HepG2 (cell line): ENCODE data around the gene TM9SF3. TPM values are rescaled to one million over a fixed set of nuclear protein-coding genes. Genes with fewer than 3 reads are reported as not detected.

Source experiments
- ZHX1 ChIP-seq: sonication (generic); formaldehyde crosslinking; IDR thresholded peaks from 2 replicates; pipeline ENCODE4 v1.8.1; 2022; ENCODE audit warnings: low read depth, mild to moderate bottlenecking, missing genetic modification reagents
- polyA plus RNA-seq, 8 experiments: library from polyadenylated mRNA; depleted of rRNA in 3 of 8; stranded (reverse) in 7 of 8; unstranded in 1 of 8; fragments of >200 nt; fragmentation: Illumina TruSeq in 4 of 8; extraction: Trizol in 4 of 8; gene quantifications; 2 replicates each; pipeline versions ENCODE4 v1.2.1 to v1.2.3, GENCODE V29; 2011 to 2016; ENCODE audit warnings: low read depth in 4 of 8, missing spikeins in 1 of 8, mixed read lengths in 1 of 8; ENCODE audit not compliant: insufficient read depth in 1 of 8
- total RNA-seq, 5 experiments: library from RNA; depleted of rRNA; stranded (reverse); fragments of >200 nt; fragmentation: Illumina TruSeq; extraction: Trizol; gene quantifications; 2 replicates each; pipeline ENCODE4 v1.2.3, GENCODE V29; 2016; ENCODE audit warnings: low read depth in 1 of 5
- TF ChIP-seq, protein P1 (sequence below): sonication (generic); formaldehyde crosslinking; IDR thresholded peaks from 2 replicates; pipeline ENCODE4 v1.9.0; 2021; ENCODE audit warnings: mild to moderate bottlenecking, missing genetic modification reagents
- TF ChIP-seq, protein P2 (sequence below): sonication (generic); formaldehyde crosslinking; IDR thresholded peaks from 2 replicates; pipeline ENCODE4 v1.4.0; 2020; ENCODE audit warnings: missing genetic modification reagents

Gene TM9SF3
- total and polyA plus RNA-seq, 2 of the 13 experiments (the other 11 are each of a cell fraction or from before 2014, with no cell fraction given), result 43.8 to 120 TPM

- TF ChIP-seq, protein P1, sequence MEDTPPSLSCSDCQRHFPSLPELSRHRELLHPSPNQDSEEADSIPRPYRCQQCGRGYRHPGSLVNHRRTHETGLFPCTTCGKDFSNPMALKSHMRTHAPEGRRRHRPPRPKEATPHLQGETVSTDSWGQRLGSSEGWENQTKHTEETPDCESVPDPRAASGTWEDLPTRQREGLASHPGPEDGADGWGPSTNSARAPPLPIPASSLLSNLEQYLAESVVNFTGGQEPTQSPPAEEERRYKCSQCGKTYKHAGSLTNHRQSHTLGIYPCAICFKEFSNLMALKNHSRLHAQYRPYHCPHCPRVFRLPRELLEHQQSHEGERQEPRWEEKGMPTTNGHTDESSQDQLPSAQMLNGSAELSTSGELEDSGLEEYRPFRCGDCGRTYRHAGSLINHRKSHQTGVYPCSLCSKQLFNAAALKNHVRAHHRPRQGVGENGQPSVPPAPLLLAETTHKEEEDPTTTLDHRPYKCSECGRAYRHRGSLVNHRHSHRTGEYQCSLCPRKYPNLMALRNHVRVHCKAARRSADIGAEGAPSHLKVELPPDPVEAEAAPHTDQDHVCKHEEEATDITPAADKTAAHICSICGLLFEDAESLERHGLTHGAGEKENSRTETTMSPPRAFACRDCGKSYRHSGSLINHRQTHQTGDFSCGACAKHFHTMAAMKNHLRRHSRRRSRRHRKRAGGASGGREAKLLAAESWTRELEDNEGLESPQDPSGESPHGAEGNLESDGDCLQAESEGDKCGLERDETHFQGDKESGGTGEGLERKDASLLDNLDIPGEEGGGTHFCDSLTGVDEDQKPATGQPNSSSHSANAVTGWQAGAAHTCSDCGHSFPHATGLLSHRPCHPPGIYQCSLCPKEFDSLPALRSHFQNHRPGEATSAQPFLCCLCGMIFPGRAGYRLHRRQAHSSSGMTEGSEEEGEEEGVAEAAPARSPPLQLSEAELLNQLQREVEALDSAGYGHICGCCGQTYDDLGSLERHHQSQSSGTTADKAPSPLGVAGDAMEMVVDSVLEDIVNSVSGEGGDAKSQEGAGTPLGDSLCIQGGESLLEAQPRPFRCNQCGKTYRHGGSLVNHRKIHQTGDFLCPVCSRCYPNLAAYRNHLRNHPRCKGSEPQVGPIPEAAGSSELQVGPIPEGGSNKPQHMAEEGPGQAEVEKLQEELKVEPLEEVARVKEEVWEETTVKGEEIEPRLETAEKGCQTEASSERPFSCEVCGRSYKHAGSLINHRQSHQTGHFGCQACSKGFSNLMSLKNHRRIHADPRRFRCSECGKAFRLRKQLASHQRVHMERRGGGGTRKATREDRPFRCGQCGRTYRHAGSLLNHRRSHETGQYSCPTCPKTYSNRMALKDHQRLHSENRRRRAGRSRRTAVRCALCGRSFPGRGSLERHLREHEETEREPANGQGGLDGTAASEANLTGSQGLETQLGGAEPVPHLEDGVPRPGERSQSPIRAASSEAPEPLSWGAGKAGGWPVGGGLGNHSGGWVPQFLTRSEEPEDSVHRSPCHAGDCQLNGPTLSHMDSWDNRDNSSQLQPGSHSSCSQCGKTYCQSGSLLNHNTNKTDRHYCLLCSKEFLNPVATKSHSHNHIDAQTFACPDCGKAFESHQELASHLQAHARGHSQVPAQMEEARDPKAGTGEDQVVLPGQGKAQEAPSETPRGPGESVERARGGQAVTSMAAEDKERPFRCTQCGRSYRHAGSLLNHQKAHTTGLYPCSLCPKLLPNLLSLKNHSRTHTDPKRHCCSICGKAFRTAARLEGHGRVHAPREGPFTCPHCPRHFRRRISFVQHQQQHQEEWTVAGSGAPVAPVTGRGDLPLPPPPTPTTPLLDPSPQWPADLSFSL, result no peak
- TF ChIP-seq, protein P2, sequence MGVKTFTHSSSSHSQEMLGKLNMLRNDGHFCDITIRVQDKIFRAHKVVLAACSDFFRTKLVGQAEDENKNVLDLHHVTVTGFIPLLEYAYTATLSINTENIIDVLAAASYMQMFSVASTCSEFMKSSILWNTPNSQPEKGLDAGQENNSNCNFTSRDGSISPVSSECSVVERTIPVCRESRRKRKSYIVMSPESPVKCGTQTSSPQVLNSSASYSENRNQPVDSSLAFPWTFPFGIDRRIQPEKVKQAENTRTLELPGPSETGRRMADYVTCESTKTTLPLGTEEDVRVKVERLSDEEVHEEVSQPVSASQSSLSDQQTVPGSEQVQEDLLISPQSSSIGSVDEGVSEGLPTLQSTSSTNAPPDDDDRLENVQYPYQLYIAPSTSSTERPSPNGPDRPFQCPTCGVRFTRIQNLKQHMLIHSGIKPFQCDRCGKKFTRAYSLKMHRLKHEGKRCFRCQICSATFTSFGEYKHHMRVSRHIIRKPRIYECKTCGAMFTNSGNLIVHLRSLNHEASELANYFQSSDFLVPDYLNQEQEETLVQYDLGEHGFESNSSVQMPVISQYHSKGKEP, result no peak
- no peak for TF ChIP-seq ZHX1 (CRISPR knock-in tag)
Observed at GRCh38 chr10:96622013-96622787, 35.4 kb upstream of the TM9SF3 start (continued).
